A549 (cell line): ENCODE data around the gene SH3TC2. TPM values are rescaled to one million over a fixed set of nuclear protein-coding genes. Genes with fewer than 3 reads are reported as not detected.

ENCODE experiments used
- ATAC-seq, 2 experiments: fragments of 200-7000 bp in 1 of 2; fragments of >200 bp in 1 of 2; cut with Nextera tagmentation in 1 of 2; cut with Tn5 transposase in 1 of 2; 3 replicates each; pipeline versions ENCODE4 v1.8.0 to v1.9.1; 2018 to 2020; ENCODE audit warnings: mild to moderate bottlenecking in 1 of 2, moderate library complexity in 1 of 2
- CTCF ChIA-PET: fragments of 300-600 bp; sonication (Branson Sonifier 250); formaldehyde crosslinking; extraction: SDS; loops from one replicate; lab custom pipeline; 2021; ENCODE audit warnings: antibody characterized with exemption, inconsistent platforms; lab: Yijun Ruan, JAX
- POLR2A ChIA-PET: fragments of 350-600 bp; formaldehyde crosslinking; extraction: SDS; loops from one replicate; lab custom pipeline; 2021; ENCODE audit warnings: antibody characterized with exemption, inconsistent platforms; lab: Yijun Ruan, JAX
- DNase-seq, 2 experiments: peaks; one replicate each; pipeline versions ENCODE4 v3.0.0 to v3.0.0-alpha.2; 2011 to 2016; ENCODE audit warnings: low read depth in 1 of 2, low spot score in 1 of 2
- FAIRE-seq: peaks from 2 replicates; lab custom pipeline; 2011; peaks lifted over from hg19 to GRCh38; lab: Jason Lieb, UNC
- H3K27ac ChIP-seq, 2 experiments: fragments of >200 bp; sonication (Bioruptor Twin); formaldehyde crosslinking; 3 replicates each; pipeline ENCODE4 v1.5.1; 2016 to 2017
- H3K4me1 ChIP-seq: fragments of >200 bp; sonication (Bioruptor Twin); formaldehyde crosslinking; 3 replicates; pipeline ENCODE4 v1.6.1; 2016
- H3K4me2 ChIP-seq: fragments of >200 bp; sonication (Bioruptor Twin); formaldehyde crosslinking; 3 replicates; pipeline ENCODE4 v1.6.1; 2016
- H3K4me3 ChIP-seq: fragments of >200 bp; sonication (Bioruptor Twin); formaldehyde crosslinking; 3 replicates; pipeline ENCODE4 v1.5.1; 2016
- H3K9me3 ChIP-seq: fragments of >200 bp; sonication (Bioruptor Twin); formaldehyde crosslinking; 3 replicates; pipeline ENCODE4 v1.6.1; 2016
- ATOH8 ChIP-seq: fragments of 250-450 bp; sonication (Bioruptor Pico); IDR thresholded peaks from 2 replicates; pipeline ENCODE4 v1.5.0; 2020; ENCODE audit warnings: low read depth, mild to moderate bottlenecking, moderate library complexity
- BHLHE40 ChIP-seq: IDR thresholded peaks from 2 replicates; pipeline ENCODE4 v1.6.1; 2012; ENCODE audit warnings: low read depth, low read length, inconsistent platforms
- CEBPB ChIP-seq, 2 experiments: fragments of >200 bp in 1 of 2; sonication (Bioruptor Twin) in 1 of 2; formaldehyde crosslinking in 1 of 2; IDR thresholded peaks; 2 replicates each; pipeline ENCODE4 v1.6.1; 2012 to 2016
- CTCF ChIP-seq: fragments of >200 bp; sonication (Bioruptor Twin); formaldehyde crosslinking; IDR thresholded peaks from 3 replicates; pipeline ENCODE4 v1.5.1; 2016
- EHF ChIP-seq: fragments of 250-450 bp; sonication (Bioruptor Pico); IDR thresholded peaks from 2 replicates; pipeline ENCODE4 v1.5.0; 2020; ENCODE audit warnings: mild to moderate bottlenecking
- FOSB ChIP-seq: fragments of 250-450 bp; sonication (Bioruptor Pico); IDR thresholded peaks from 2 replicates; pipeline ENCODE4 v1.5.0; 2020; ENCODE audit warnings: mild to moderate bottlenecking, moderate library complexity
- FOXS1 ChIP-seq: fragments of 250-450 bp; sonication (Bioruptor Pico); IDR thresholded peaks from 2 replicates; pipeline ENCODE4 v1.5.0; 2020; ENCODE audit warnings: mild to moderate bottlenecking, moderate library complexity
- HMGXB4 ChIP-seq: fragments of 250-450 bp; sonication (Bioruptor Pico); IDR thresholded peaks from 2 replicates; pipeline ENCODE4 v1.5.0; 2021; ENCODE audit warnings: mild to moderate bottlenecking, moderate library complexity, borderline replicate concordance
- HOXA7 ChIP-seq: fragments of 250-450 bp; sonication (Bioruptor Pico); IDR thresholded peaks from 2 replicates; pipeline ENCODE4 v1.5.0; 2020; ENCODE audit warnings: mild to moderate bottlenecking, moderate library complexity
- JUNB ChIP-seq: fragments of >200 bp; sonication (Bioruptor Twin); formaldehyde crosslinking; IDR thresholded peaks from 2 replicates; pipeline ENCODE4 v1.6.1; 2016
- KDM1A ChIP-seq: fragments of 200-600 bp; sonication (generic); IDR thresholded peaks from 2 replicates; pipeline ENCODE4 v1.6.1; 2016; ENCODE audit warnings: low read depth, mild to moderate bottlenecking
- KDM5A ChIP-seq: fragments of 200-600 bp; sonication (generic); IDR thresholded peaks from 2 replicates; pipeline ENCODE4 v1.6.1; 2016; ENCODE audit warnings: antibody characterized with exemption, mild to moderate bottlenecking
- NPAS2 ChIP-seq: fragments of 250-450 bp; sonication (Bioruptor Pico); IDR thresholded peaks from 2 replicates; pipeline ENCODE4 v1.8.0; 2022; ENCODE audit warnings: mild to moderate bottlenecking, moderate library complexity, borderline replicate concordance
- NR3C1 ChIP-seq: fragments of >200 bp; sonication (Bioruptor Twin); formaldehyde crosslinking; IDR thresholded peaks from 3 replicates; pipeline ENCODE4 v1.6.1; 2017
- PHF8 ChIP-seq: fragments of 200-600 bp; sonication (generic); IDR thresholded peaks from 2 replicates; pipeline ENCODE4 v1.6.1; 2016; ENCODE audit warnings: low read depth, mild to moderate bottlenecking, antibody characterized with exemption, moderate library complexity, borderline replicate concordance
- POLR2A ChIP-seq: IDR thresholded peaks from 2 replicates; pipeline ENCODE4 v1.6.1; 2012; ENCODE audit warnings: mild to moderate bottlenecking, low read length
- RAD21 ChIP-seq, 2 experiments: fragments of >200 bp in 1 of 2; sonication (Bioruptor Twin) in 1 of 2; formaldehyde crosslinking in 1 of 2; IDR thresholded peaks in 1 of 2; conservative IDR thresholded peaks in 1 of 2; 2 replicates in 1 of 2; 3 replicates in 1 of 2; pipeline ENCODE4 v1.6.1; 2012 to 2018; ENCODE audit warnings: inconsistent platforms in 1 of 2
- RARB ChIP-seq: fragments of 250-450 bp; sonication (Bioruptor Pico); IDR thresholded peaks from 2 replicates; pipeline ENCODE4 v1.8.0; 2021; ENCODE audit warnings: mild to moderate bottlenecking, moderate library complexity
- RCOR1 ChIP-seq: fragments of 150-350 bp; IDR thresholded peaks from 2 replicates; pipeline ENCODE4 v1.6.1; 2014; ENCODE audit warnings: antibody characterized with exemption, low read length, low read depth
- REST ChIP-seq: fragments of 200-600 bp; sonication (generic); IDR thresholded peaks from 2 replicates; pipeline ENCODE4 v1.6.1; 2016; ENCODE audit warnings: antibody characterized with exemption, mild to moderate bottlenecking, moderate library complexity
- RNF2 ChIP-seq: fragments of 200-600 bp; sonication (generic); IDR thresholded peaks from 2 replicates; pipeline ENCODE4 v1.6.1; 2016; ENCODE audit warnings: low read depth, mild to moderate bottlenecking, antibody characterized with exemption, moderate library complexity, borderline replicate concordance
- USF2 ChIP-seq: fragments of 450-650 bp; IDR thresholded peaks from 2 replicates; pipeline ENCODE4 v1.6.1; 2014; ENCODE audit warnings: antibody characterized with exemption
- ZNF302 ChIP-seq: fragments of 250-450 bp; sonication (Bioruptor Pico); IDR thresholded peaks from 2 replicates; pipeline ENCODE4 v1.9.0; 2021; ENCODE audit warnings: inconsistent platforms, mild to moderate bottlenecking, moderate library complexity
- WGBS: methylation state at CpG from one replicate; pipeline ENCODE4 v1.1.6; 2017; ENCODE audit errors: missing lambda C conversion rate; 5-methylcytosine and 5-hydroxymethylcytosine counted together
- polyA plus RNA-seq, 4 experiments: library from polyadenylated mRNA; depleted of rRNA in 3 of 4; stranded (reverse); fragments of >200 nt; fragmentation: RNase III in 1 of 4; extraction: RNeasy Plus Mini Kit Qiagen cat#74134 plus additional on column Dnase treatment in 1 of 4; gene quantifications; 2 replicates in 3 of 4; 3 replicates in 1 of 4; pipeline ENCODE4 v1.2.3, GENCODE V29; 2011 to 2017

Gene SH3TC2
- polyA plus RNA-seq, 2 of the 4 experiments (the other 2 are of a cell fraction), result 0.06 to 0.34 TPM

GRCh38 chr5:149069711-149070110 lies 6.8 kb upstream of the SH3TC2 start:
- H3K4me1 ChIP-seq, result no peaks in the 10 kb centered on the region
- TF ChIP-seq ZNF302 (no peak), KDM5A (no peak), RARB (CRISPR knock-in tag) (no peak), EHF (CRISPR knock-in tag) (no peak)
- FAIRE-seq (no peak), ATAC-seq (no peak), DNase-seq (no peak)
- no peak overlapping the region for H3K4me3 ChIP-seq
- WGBS, result 65% methylated on average over 2 of the region's 2 CpGs
- ChIA-PET CTCF (interaction anchor here (0.9 kb wide), 1 partner anchor 336 kb away, joined by 3 read pairs; no protein-coding TSS in a partner anchor), POLR2A (no interaction called here)
- no peak overlapping the region for H3K27ac ChIP-seq
- no peaks in the 10 kb centered on the region for H3K9me3 ChIP-seq
- no peak overlapping the region for H3K4me2 ChIP-seq

- Histone ChIP-seq H3K4me1 (peaks cover 13% of the 10 kb centered on the region), H3K27ac (no peak overlapping the region)
- POLR2A ChIA-PET, result no interaction called here
- WGBS, result 89% methylated on average over 2 of the region's 2 CpGs
- DNase-seq (no peak), ATAC-seq (no peak), FAIRE-seq (no peak)
- no peak for TF ChIP-seq FOXS1 (CRISPR knock-in tag)
- TF ChIP-seq POLR2A, result no peak
- no peak for TF ChIP-seq RAD21 (conservative IDR thresholded peaks at IDR 0.05 in 1 of 2, IDR thresholded peaks at IDR 0.05 in 1 of 2)
- TF ChIP-seq RCOR1, result no peak
- TF ChIP-seq HOXA7 (CRISPR knock-in tag), result no peak
- no peak for TF ChIP-seq NR3C1
- no peak for TF ChIP-seq USF2
- TF ChIP-seq KDM1A, result no peak
- no peak for TF ChIP-seq NPAS2 (CRISPR knock-in tag)
- no peak for TF ChIP-seq RNF2
- TF ChIP-seq PHF8, result no peak
- TF ChIP-seq JUNB, result no peak
- TF ChIP-seq, all 56 proteins: peak for 0
- H3K9me3 ChIP-seq, result no peaks in the 10 kb centered on the region
- CTCF ChIA-PET, result no interaction called here
- no peak overlapping the region for H3K4me2 ChIP-seq
- H3K4me3 ChIP-seq, result no peak overlapping the region
Measured at GRCh38 chr5:149063896-149064478, 1.1 kb upstream of the SH3TC2 start.

GRCh38 chr5:149062371-149063016 lies 368 bp downstream of the SH3TC2 start:
- no peak for FAIRE-seq
- peak; percentile 34 to 56 for DNase-seq
- Histone ChIP-seq H3K4me2 (peak overlapping the region; percentile 44; the same call in 2 of the 3 replicates), H3K4me1 (peaks cover 13% of the 10 kb centered on the region), H3K27ac (peak overlapping the region; percentile 51 to 76; a peak in 5 of 6 replicates), H3K4me3 (no peak overlapping the region), H3K9me3 (0 out of 3 replicates have a peak, but pooled peaks cover 6% of the 10 kb centered on the region)
- 5% methylated on average over 1 of the region's 3 CpGs for WGBS
- CTCF ChIA-PET, result interaction anchor here (1.2 to 1.5 kb wide), 3 partner anchors 14 to 330 kb away, joined by 3 to 4 read pairs (median 4); no protein-coding TSS in a partner anchor
- ATAC-seq, result peak; percentile 85 to 91
- POLR2A ChIA-PET, result no interaction called here
- TF ChIP-seq BHLHE40 (no peak), EHF (CRISPR knock-in tag) (no peak), PHF8 (no peak), CTCF (no peak), CEBPB (IDR thresholded peaks at IDR 0.05) (no peak), JUNB (no peak), HMGXB4 (CRISPR knock-in tag) (no peak), RAD21 (conservative IDR thresholded peaks at IDR 0.05 in 1 of 2, IDR thresholded peaks at IDR 0.05 in 1 of 2) (no peak), ATOH8 (CRISPR knock-in tag) (no peak), REST (no peak), FOSB (no peak), FOXS1 (CRISPR knock-in tag) (no peak)
